HG02588 (cell line): ENCODE measurements around the gene PAQR8.
"Not testable (repeated sequence)": the region's sequence is repeated elsewhere in the genome, so short reads cannot be mapped to it uniquely, and the experiment has no call there.

Source experiments
- ATAC-seq: cut with Tn5 transposase; IDR thresholded peaks from one replicate; pipeline ENCODE4 v1.9.1; 2021; ENCODE audit warnings: mild to moderate bottlenecking, moderate library complexity; ENCODE audit not compliant: unreplicated experiment

Gene PAQR8

GRCh38 chr6:52375780-52376556 is 14.0 kb downstream of the PAQR8 start:
- no peak for ATAC-seq

GRCh38 chr6:52376763-52377162 is 14.8 kb downstream of the PAQR8 start:
- no peak for ATAC-seq

GRCh38 chr6:52377538-52378221 is 15.7 kb downstream of the PAQR8 start:
- ATAC-seq: no peak

GRCh38 chr6:52381249-52381648 is 19.3 kb downstream of the PAQR8 start:
- ATAC-seq: no peak

- ATAC-seq: no peak
These were observed 22.3 kb downstream of the PAQR8 start for GRCh38 chr6:52384145-52384766.

- no peak for ATAC-seq
These were observed 23.1 kb downstream of the PAQR8 start for GRCh38 chr6:52385074-52385473.

GRCh38 chr6:52388119-52388518 is 26.2 kb downstream of the PAQR8 start:
- ATAC-seq: not testable (repeated sequence)

- no peak for ATAC-seq
These were observed 26.8 kb downstream of the PAQR8 start for GRCh38 chr6:52388790-52389189.

GRCh38 chr6:52389264-52389625 is 27.3 kb downstream of the PAQR8 start:
- ATAC-seq: no peak

- ATAC-seq: peak; percentile 65
These were observed 27.8 kb downstream of the PAQR8 start for GRCh38 chr6:52389626-52390360.

GRCh38 chr6:52390361-52390727 is 28.4 kb downstream of the PAQR8 start:
- peak; percentile 39 for ATAC-seq

GRCh38 chr6:52391599-52391998 is 29.6 kb downstream of the PAQR8 start:
- ATAC-seq: no peak

- no peak for ATAC-seq
These were observed 31.0 kb downstream of the PAQR8 start for GRCh38 chr6:52392944-52393343.

GRCh38 chr6:52393780-52394179 is 31.8 kb downstream of the PAQR8 start:
- ATAC-seq: no peak

GRCh38 chr6:52394251-52394666 is 32.3 kb downstream of the PAQR8 start:
- peak; percentile 51 for ATAC-seq

GRCh38 chr6:52395969-52396368 is 34.0 kb downstream of the PAQR8 start:
- no peak for ATAC-seq

- peak; percentile 49 for ATAC-seq
These were observed 37.8 kb downstream of the PAQR8 start for GRCh38 chr6:52399511-52400312.

GRCh38 chr6:52400313-52401041 is 38.5 kb downstream of the PAQR8 start:
- ATAC-seq: no peak

- no peak for ATAC-seq
These were observed 41.1 kb downstream of the PAQR8 start for GRCh38 chr6:52403086-52403485.

GRCh38 chr6:52403627-52404026 is 41.7 kb downstream of the PAQR8 start:
- no peak for ATAC-seq
